SU-DHL-6 (cell line): Measurements from ENCODE around the gene KRT9.

Experiments
- CTCF ChIP-seq: fragments of 200-600 bp; sonication (generic); IDR thresholded peaks from one replicate; pipeline ENCODE4 v1.5.1; 2017; ENCODE audit warnings: antibody characterized with exemption, mild to moderate bottlenecking, low read length, moderate library complexity; ENCODE audit not compliant: insufficient read depth, poor library complexity, severe bottlenecking
- EZH2phosphoT487 ChIP-seq: fragments of 200-600 bp; sonication (generic), shearing (Covaris generic); conservative IDR thresholded peaks from 2 replicates; pipeline ENCODE4 v1.6.1; 2018; ENCODE audit warnings: mild to moderate bottlenecking, antibody characterized with exemption, low read length, moderate library complexity, mixed read lengths

GRCh38 chr17:41578538-41578937, 6.7 kb upstream of the KRT9 start:
- TF ChIP-seq CTCF = no peak
- TF ChIP-seq EZH2phosphoT487 = no peak
